GM12873 (cell line): ENCODE results near the gene RFT1.

Experiments
- TF ChIP-seq, protein P1 (sequence below): IDR thresholded peaks from 2 replicates; pipeline ENCODE4 v1.5.1; 2012; ENCODE audit warnings: low read depth, mild to moderate bottlenecking, moderate library complexity, low read length, control low read depth; ENCODE audit not compliant: insufficient read depth; ENCODE audit errors: missing control alignments

The RFT1 gene

GRCh38 chr3:53068176-53068575, 62.1 kb downstream of the RFT1 start:
- TF ChIP-seq, protein P1, sequence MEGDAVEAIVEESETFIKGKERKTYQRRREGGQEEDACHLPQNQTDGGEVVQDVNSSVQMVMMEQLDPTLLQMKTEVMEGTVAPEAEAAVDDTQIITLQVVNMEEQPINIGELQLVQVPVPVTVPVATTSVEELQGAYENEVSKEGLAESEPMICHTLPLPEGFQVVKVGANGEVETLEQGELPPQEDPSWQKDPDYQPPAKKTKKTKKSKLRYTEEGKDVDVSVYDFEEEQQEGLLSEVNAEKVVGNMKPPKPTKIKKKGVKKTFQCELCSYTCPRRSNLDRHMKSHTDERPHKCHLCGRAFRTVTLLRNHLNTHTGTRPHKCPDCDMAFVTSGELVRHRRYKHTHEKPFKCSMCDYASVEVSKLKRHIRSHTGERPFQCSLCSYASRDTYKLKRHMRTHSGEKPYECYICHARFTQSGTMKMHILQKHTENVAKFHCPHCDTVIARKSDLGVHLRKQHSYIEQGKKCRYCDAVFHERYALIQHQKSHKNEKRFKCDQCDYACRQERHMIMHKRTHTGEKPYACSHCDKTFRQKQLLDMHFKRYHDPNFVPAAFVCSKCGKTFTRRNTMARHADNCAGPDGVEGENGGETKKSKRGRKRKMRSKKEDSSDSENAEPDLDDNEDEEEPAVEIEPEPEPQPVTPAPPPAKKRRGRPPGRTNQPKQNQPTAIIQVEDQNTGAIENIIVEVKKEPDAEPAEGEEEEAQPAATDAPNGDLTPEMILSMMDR, result no peak

DNA sequence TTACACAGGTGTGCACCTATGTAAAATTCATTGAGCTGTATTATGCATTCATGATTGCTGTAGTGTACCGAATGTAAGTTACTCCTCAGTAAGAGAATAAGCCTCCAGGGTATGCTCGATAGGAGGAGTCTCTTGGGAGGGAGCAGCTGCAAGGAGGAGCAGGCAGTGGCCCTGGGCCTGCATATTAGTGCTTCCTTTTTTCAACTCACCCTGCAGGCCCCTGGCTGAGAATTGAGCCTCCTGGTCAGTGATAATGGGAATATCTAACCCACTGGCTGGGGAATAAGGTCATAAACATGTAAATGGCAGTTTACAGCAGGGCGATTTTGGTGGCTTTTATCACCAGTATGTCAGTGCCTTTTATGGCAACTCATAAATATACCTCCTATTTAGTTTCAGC, 62.7 kb downstream of the RFT1 start:
- TF ChIP-seq, protein P1, result no peak

DNA sequence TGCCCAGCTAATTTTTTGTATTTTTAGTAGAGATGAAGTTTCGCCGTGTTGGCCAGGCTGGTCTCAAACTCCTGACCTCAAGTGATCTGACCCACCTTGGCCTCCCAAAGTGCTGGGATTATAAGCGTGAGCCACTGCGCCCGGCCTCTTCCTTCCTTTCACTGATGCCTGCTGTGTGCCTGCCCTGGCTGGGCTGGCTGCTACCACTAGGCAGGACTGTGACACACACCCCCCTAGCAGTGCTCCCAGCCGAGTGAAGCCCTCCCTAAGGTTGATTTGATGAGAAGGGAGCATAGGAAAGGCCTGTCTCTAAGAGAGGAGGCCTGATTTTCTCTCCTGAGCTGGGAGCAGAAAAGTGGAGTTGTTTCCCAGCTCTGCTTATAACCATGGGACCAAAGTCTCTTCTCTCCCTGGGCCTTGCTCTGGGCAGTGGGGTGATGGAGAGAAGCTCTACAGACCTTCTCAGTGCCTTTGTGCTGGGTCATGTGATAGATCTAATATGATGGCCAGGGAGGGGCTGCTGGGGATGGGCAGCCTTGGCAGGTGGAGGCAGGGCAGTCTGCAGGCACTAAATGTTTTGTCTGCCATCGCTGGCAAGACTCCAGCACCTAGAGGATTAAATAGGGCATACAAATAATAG, 64.3 kb downstream of the RFT1 start:
- TF ChIP-seq, protein P1, result no peak

DNA sequence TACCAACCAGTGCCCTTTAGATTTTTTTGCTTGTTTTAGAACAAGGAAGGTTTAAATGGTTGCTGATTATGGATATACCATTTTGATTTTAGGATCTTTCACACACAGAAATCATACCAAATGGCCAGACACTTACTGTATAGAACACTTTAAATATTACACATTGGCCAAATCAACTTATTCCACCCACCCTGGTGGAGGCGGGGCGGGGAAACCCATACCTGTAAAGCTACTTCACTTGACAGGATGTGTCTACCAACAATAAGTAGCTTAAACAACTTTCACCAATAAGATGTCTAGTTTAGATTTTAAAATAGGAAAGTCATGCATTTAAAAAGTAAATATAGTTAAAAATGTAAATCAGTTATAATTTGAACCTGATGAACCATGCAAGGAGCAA, 67.3 kb downstream of the RFT1 start:
- TF ChIP-seq, protein P1, result no peak

GRCh38 chr3:53056442-53056841, 73.8 kb downstream of the RFT1 start:
- TF ChIP-seq, protein P1, result peak; percentile 63

DNA sequence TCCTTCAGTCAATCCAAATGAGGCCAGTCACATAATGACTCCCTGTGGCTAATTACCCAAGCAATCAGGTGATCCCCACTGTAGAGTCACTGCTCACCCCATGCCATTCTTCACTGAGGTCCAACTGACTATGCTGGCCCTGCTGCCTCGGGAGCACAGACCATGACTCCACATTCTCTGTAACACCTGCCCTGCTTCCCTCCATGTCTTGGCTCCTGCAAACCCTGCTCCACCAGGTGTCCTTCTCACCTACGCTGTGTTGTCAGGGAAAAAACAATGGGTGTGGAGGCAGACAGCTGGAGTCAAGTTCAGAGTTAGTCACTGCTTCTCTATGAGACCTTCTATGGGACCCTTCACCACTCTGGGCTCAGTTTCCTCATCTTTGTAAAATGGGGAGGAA, 78.3 kb downstream of the RFT1 start:
- TF ChIP-seq, protein P1, result no peak

- TF ChIP-seq, protein P1, result no peak
Observed at GRCh38 chr3:53049987-53050386, 80.2 kb downstream of the RFT1 start.
